ENCODE measurements around the gene BRIP1.

The BRIP1 gene

DNA sequence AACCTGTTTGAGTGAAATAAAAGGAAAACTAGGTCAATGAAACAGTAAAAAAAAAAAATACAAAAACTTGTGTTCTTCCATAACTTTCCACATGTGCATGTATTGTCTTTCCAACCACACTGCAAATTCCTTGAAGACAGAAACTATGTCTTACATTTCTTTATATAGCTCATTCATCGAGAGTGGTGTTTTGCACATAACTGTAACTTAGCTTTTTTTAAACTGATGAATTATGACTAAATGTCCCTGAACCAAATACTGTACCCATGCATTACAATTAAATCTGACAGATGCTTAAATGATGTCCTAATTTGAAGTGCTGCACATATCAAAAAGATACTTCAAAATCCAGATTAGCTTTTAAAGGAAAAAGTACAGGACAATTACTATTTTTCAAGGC lies 50.1 kb downstream of the BRIP1 start:
- Histone ChIP-seq H3K9ac (ENCODE audit: low read depth, low read length) (no peak overlapping the region), H3K9me3 (ENCODE audit: control insufficient read depth, insufficient read depth, low read length) (no peaks in the 10 kb centered on the region), H3K4me1 (ENCODE audit: insufficient read depth, low read length) (no peaks in the 10 kb centered on the region), H3K36me3 (ENCODE audit: insufficient read depth, low read length) (no peaks in the 10 kb centered on the region; the same call in 1 of the 2 replicates)

DNA sequence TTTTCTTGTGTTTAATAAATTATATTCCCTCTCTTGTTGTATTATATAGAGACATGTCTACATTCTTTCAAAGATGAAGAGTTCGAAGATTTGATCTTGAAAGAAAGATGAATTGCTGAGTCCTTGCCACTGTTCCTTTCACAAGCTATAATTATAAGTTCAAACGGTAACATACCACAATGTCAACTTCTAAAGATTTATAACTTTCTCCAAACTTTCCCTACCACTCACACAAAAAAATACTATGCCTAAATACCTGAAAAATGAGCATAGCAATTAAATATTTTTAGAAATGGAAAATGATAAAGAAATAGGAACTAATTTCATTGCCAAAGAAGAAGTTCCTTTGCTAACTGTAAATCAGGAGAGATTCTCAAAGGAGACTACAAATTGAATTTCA lies 50.6 kb downstream of the BRIP1 start:
- no peak overlapping the region for H3K9ac ChIP-seq (ENCODE audit: low read depth, low read length)
- no peaks in the 10 kb centered on the region for H3K4me1 ChIP-seq (ENCODE audit: insufficient read depth, low read length)
- no peaks in the 10 kb centered on the region; the same call in 1 of the 2 replicates for H3K36me3 ChIP-seq (ENCODE audit: insufficient read depth, low read length)
- no peaks in the 10 kb centered on the region for H3K9me3 ChIP-seq (ENCODE audit: control insufficient read depth, insufficient read depth, low read length)

- no peaks in the 10 kb centered on the region; the same call in 1 of the 2 replicates for H3K36me3 ChIP-seq (ENCODE audit: insufficient read depth, low read length)
- no peaks in the 10 kb centered on the region for H3K4me1 ChIP-seq (ENCODE audit: insufficient read depth, low read length)
- H3K9ac ChIP-seq (ENCODE audit: low read depth, low read length): no peak overlapping the region
These were observed 53.4 kb downstream of the BRIP1 start for GRCh38 chr17:61809816-61810392.

GRCh38 chr17:61808442-61808841 lies 54.9 kb downstream of the BRIP1 start:
- Histone ChIP-seq H3K4me1 (ENCODE audit: insufficient read depth, low read length) (no peaks in the 10 kb centered on the region), H3K9me3 (ENCODE audit: control insufficient read depth, insufficient read depth, low read length) (no peaks in the 10 kb centered on the region), H3K36me3 (ENCODE audit: insufficient read depth, low read length) (no peaks in the 10 kb centered on the region; the same call in 1 of the 2 replicates), H3K9ac (ENCODE audit: low read depth, low read length) (no peak overlapping the region)

More at GRCh38 chr17:61809816-61810392, 53.4 kb downstream of the BRIP1 start:
- no peaks in the 10 kb centered on the region for H3K9me3 ChIP-seq (ENCODE audit: control insufficient read depth, insufficient read depth, low read length)

GRCh38 chr17:61806936-61807335 lies 56.4 kb downstream of the BRIP1 start:
- Histone ChIP-seq H3K36me3 (ENCODE audit: insufficient read depth, low read length) (no peaks in the 10 kb centered on the region; the same call in 1 of the 2 replicates), H3K9ac (ENCODE audit: low read depth, low read length) (no peak overlapping the region), H3K9me3 (ENCODE audit: control insufficient read depth, insufficient read depth, low read length) (no peaks in the 10 kb centered on the region), H3K4me1 (ENCODE audit: insufficient read depth, low read length) (no peaks in the 10 kb centered on the region)

DNA sequence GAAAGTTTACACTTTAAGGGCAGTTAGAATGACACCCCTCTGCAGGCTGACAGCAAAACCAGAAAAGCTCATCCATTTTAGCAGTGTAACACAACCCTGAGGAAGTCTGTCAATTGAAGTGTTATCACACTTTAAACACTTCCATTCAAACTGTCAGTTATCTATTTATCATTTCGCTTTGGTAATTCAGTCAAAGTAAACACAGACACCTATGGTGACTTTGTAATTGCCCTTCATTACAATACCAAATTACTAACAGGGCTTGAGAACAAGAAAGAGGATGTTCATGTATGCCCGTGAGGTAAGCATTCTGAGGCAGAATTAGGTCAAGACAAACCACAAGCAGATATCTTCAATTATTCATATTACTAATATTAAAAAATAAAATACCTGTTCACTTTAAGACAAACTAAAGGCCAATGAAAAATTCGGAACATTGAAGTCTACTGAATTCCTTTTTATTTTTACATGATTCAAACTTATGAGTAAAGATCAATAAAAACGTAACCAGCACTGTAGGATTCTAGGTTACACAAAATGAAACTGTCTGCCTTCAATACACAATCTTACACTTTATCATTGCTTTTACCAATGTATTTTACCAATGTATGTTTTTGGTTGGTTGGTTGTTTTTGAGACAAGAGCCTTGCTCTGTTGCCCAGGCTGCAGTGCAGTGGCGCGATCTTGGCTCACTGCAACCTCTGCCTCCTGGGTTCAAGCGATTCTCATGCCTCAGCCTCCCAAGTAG lies 57.1 kb downstream of the BRIP1 start:
- Histone ChIP-seq H3K4me1 (ENCODE audit: insufficient read depth, low read length) (no peaks in the 10 kb centered on the region), H3K9me3 (ENCODE audit: control insufficient read depth, insufficient read depth, low read length) (no peaks in the 10 kb centered on the region), H3K36me3 (ENCODE audit: insufficient read depth, low read length) (no peaks in the 10 kb centered on the region), H3K9ac (ENCODE audit: low read depth, low read length) (no peak overlapping the region)

DNA sequence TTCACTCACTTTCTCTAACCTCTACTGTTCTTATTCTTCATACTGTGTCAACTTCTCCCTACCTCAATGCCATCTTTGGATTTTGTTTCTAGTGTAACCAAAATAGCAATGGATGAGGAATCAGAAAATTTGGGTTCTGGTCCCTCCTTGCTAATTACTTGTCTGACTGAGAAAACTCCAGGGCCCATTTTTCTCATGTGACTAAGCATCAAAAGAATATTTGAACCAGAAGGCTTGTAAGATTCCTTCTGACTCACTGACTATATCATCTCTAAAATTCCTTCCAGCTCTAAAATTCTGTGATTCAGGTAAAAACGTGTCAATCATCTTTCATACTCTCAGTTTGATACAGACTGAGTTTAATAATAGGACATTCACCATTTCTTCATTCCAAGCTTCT lies 57.9 kb downstream of the BRIP1 start:
- Histone ChIP-seq H3K36me3 (ENCODE audit: insufficient read depth, low read length) (no peaks in the 10 kb centered on the region), H3K9ac (ENCODE audit: low read depth, low read length) (no peak overlapping the region), H3K9me3 (ENCODE audit: control insufficient read depth, insufficient read depth, low read length) (no peaks in the 10 kb centered on the region), H3K4me1 (ENCODE audit: insufficient read depth, low read length) (no peaks in the 10 kb centered on the region)

- Histone ChIP-seq H3K9me3 (ENCODE audit: control insufficient read depth, insufficient read depth, low read length) (no peaks in the 10 kb centered on the region), H3K9ac (ENCODE audit: low read depth, low read length) (no peak overlapping the region), H3K4me1 (ENCODE audit: insufficient read depth, low read length) (no peaks in the 10 kb centered on the region), H3K36me3 (ENCODE audit: insufficient read depth, low read length) (no peaks in the 10 kb centered on the region)
These were observed 59.5 kb downstream of the BRIP1 start for GRCh38 chr17:61803796-61804195.

DNA sequence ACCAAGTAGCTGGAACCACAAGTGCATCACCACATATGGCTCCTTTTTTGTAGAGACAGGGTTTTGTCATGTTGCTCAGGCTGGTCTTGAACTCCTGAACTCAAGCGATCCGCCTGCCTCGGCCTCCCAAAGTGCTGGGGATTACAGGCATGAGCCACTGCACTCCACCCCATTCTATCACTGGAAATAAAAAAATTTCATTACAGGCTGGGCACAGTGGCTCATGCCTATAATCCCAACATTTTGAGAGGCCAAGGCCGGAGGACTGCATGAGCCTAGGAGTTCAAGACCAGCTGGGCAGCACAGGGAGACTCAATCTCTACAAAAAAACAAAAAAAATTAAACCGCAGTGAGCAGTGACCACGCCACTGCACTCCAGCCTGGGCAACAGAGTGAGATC lies 60.1 kb downstream of the BRIP1 start:
- H3K9ac ChIP-seq (ENCODE audit: low read depth, low read length): no peak overlapping the region
- no peaks in the 10 kb centered on the region for H3K36me3 ChIP-seq (ENCODE audit: insufficient read depth, low read length)
- no peaks in the 10 kb centered on the region for H3K4me1 ChIP-seq (ENCODE audit: insufficient read depth, low read length)
- no peaks in the 10 kb centered on the region for H3K9me3 ChIP-seq (ENCODE audit: control insufficient read depth, insufficient read depth, low read length)

DNA sequence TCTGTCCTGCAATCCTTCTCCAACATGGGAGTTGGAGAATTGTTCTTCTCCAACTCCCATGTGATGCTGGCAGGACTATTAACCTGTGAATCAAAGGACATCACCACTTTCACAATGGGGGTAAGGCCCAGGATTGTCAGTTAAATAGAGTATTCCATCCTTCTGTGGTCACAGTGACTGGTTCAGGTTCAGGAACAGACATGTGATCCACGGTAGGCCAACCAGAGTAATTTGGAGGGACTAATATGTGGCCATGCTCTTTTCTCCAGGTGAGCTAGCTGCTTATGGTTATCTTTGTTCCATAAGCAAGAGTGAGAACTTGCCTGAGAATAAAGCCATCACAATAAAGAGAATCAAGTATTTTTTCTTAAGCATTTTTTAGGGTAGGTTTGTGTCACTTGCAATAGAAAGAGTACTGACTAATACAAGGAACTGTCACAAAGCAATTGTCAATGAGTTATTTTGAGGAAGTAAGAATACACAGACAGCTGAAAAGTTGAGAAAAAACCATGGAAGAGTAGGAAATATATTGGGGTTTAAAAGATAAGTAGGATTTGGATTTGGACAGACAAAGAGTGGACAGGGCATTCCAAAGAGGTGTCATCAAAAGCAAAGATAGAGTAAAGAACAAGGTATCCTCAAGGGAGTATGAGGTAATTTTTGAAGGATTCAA lies 63.4 kb downstream of the BRIP1 start:
- H3K36me3 ChIP-seq (ENCODE audit: insufficient read depth, low read length): no peaks in the 10 kb centered on the region
- no peaks in the 10 kb centered on the region for H3K4me1 ChIP-seq (ENCODE audit: insufficient read depth, low read length)
- no peak overlapping the region for H3K9ac ChIP-seq (ENCODE audit: low read depth, low read length)
- no peaks in the 10 kb centered on the region for H3K9me3 ChIP-seq (ENCODE audit: control insufficient read depth, insufficient read depth, low read length)

GRCh38 chr17:61797283-61797682 lies 66.0 kb downstream of the BRIP1 start:
- Histone ChIP-seq H3K36me3 (ENCODE audit: insufficient read depth, low read length) (no peaks in the 10 kb centered on the region), H3K9ac (ENCODE audit: low read depth, low read length) (no peak overlapping the region), H3K9me3 (ENCODE audit: control insufficient read depth, insufficient read depth, low read length) (no peaks in the 10 kb centered on the region), H3K4me1 (ENCODE audit: insufficient read depth, low read length) (no peaks in the 10 kb centered on the region)

DNA sequence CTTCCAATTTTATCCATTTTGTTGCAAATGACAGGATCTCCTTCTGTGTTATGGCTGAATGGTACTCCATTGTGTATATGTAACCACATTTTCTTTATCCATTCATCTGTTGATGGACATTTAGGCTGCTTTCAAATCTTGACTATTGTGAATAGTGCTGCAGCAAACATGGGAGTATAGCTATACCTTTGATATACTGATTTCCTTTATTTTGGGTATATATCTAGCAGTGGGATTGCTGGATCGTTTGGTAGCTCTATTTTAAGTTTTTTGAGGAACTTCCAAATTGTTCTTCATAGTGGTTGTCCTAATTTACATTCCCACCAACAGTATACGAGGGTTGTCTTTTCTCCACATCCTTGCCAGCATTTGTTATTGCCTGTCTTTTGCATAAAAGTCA lies 67.8 kb downstream of the BRIP1 start:
- no peaks in the 10 kb centered on the region for H3K36me3 ChIP-seq (ENCODE audit: insufficient read depth, low read length)
- H3K4me1 ChIP-seq (ENCODE audit: insufficient read depth, low read length): no peaks in the 10 kb centered on the region
- H3K9me3 ChIP-seq (ENCODE audit: control insufficient read depth, insufficient read depth, low read length): no peaks in the 10 kb centered on the region
- H3K9ac ChIP-seq (ENCODE audit: low read depth, low read length): no peak overlapping the region

DNA sequence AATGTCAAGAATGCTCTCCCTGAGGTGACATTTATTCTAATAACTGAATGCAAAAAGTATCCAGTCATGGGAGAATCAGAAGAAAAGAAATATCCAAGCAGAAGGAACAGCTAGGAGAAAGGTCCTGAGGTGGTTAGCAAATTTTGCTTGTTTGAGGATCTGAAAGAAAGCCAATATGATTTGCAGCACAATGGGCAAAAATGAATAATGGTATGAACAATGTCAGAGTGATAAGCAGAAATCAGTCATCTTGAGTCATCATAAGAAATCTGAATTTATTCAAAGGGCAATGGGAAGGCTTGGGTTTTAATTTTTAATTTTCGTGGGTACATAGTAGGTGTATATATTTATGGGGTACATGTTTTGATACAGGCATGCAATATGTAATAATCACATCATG lies 68.5 kb downstream of the BRIP1 start:
- no peaks in the 10 kb centered on the region for H3K9me3 ChIP-seq (ENCODE audit: control insufficient read depth, insufficient read depth, low read length)
- no peaks in the 10 kb centered on the region for H3K4me1 ChIP-seq (ENCODE audit: insufficient read depth, low read length)
- H3K36me3 ChIP-seq (ENCODE audit: insufficient read depth, low read length): no peaks in the 10 kb centered on the region

GRCh38 chr17:61794242-61794641 lies 69.1 kb downstream of the BRIP1 start:
- H3K9ac ChIP-seq (ENCODE audit: low read depth, low read length): no peak overlapping the region
- no peaks in the 10 kb centered on the region for H3K36me3 ChIP-seq (ENCODE audit: insufficient read depth, low read length)
- no peaks in the 10 kb centered on the region for H3K4me1 ChIP-seq (ENCODE audit: insufficient read depth, low read length)
- H3K9me3 ChIP-seq (ENCODE audit: control insufficient read depth, insufficient read depth, low read length): no peaks in the 10 kb centered on the region

More for the DNA sequence above, 68.5 kb downstream of the BRIP1 start:
- no peak overlapping the region for H3K9ac ChIP-seq (ENCODE audit: low read depth, low read length)

- Histone ChIP-seq H3K36me3 (ENCODE audit: insufficient read depth, low read length) (no peaks in the 10 kb centered on the region), H3K9ac (ENCODE audit: low read depth, low read length) (no peak overlapping the region), H3K4me1 (ENCODE audit: insufficient read depth, low read length) (no peaks in the 10 kb centered on the region), H3K9me3 (ENCODE audit: control insufficient read depth, insufficient read depth, low read length) (no peaks in the 10 kb centered on the region)
These were observed 69.8 kb downstream of the BRIP1 start for GRCh38 chr17:61793565-61793964.

Measured in ES-I3 (cell line).